IMR-90 (cell line): ENCODE measurements around the gene FBXO28. TPM values are rescaled to one million over a fixed set of nuclear protein-coding genes. Genes with fewer than 3 reads are reported as not detected.

Source experiments
- ATAC-seq: fragments of 200-7000 bp; cut with Tn5 transposase; 2 replicates; pipeline ENCODE4 v1.9.1; 2020; ENCODE audit warnings: low read depth, mild to moderate bottlenecking, moderate library complexity
- BruUV-seq: library from RNA; stranded (reverse); fragments of 400-500 nt; replicated peaks from 2 replicates; lab custom pipeline; 2021; lab: Mats Ljungman, UMichigan
- CTCF ChIA-PET: fragments of 300-600 bp; formaldehyde crosslinking; extraction: SDS; loops from one replicate; lab custom pipeline; 2021; ENCODE audit warnings: antibody characterized with exemption; lab: Yijun Ruan, JAX
- POLR2A ChIA-PET: fragments of 300-600 bp; sonication (Branson Sonifier 250); formaldehyde crosslinking; loops from one replicate; lab custom pipeline; 2022; ENCODE audit warnings: antibody characterized with exemption; ENCODE audit not compliant: unreplicated experiment; lab: Charles Lee
- DNase-seq: peaks from one replicate; pipeline ENCODE4 v3.0.0; 2013
- H2AFZ ChIP-seq: replicated peaks from 2 replicates; pipeline ENCODE3; 2013; ENCODE audit warnings: low read length, mild to moderate bottlenecking; ENCODE audit not compliant: poor library complexity
- H2AK5ac ChIP-seq: 2 replicates; pipeline ENCODE4 v1.6.1; 2013; ENCODE audit warnings: low read depth, low read length, inconsistent platforms
- H2AK9ac ChIP-seq: replicated peaks from 2 replicates; pipeline ENCODE3; 2013; ENCODE audit warnings: mild to moderate bottlenecking, low read depth, low read length, moderate library complexity; ENCODE audit not compliant: poor library complexity
- H2BK120ac ChIP-seq: 2 replicates; pipeline ENCODE4 v1.6.1; 2013; ENCODE audit warnings: low read depth, low read length, inconsistent platforms
- H2BK15ac ChIP-seq: 3 replicates; pipeline ENCODE4 v1.6.1; 2013; ENCODE audit warnings: low read depth, low read length, inconsistent platforms
- H2BK20ac ChIP-seq: 2 replicates; pipeline ENCODE4 v1.6.1; 2013; ENCODE audit warnings: low read depth, mild to moderate bottlenecking, inconsistent platforms, low read length, moderate library complexity
- H2BK5ac ChIP-seq: 2 replicates; pipeline ENCODE4 v1.6.1; 2013; ENCODE audit warnings: mild to moderate bottlenecking, low read depth, low read length, inconsistent platforms; ENCODE audit not compliant: poor library complexity, severe bottlenecking
- H3K14ac ChIP-seq: replicated peaks from 2 replicates; pipeline ENCODE4 v1.6.1; 2013; ENCODE audit warnings: low read depth, low read length, inconsistent platforms
- H3K18ac ChIP-seq: 2 replicates; pipeline ENCODE4 v1.6.1; 2013; ENCODE audit warnings: low read depth, low read length, control low read depth
- H3K23ac ChIP-seq: 2 replicates; pipeline ENCODE4 v1.6.1; 2013; ENCODE audit warnings: low read depth, low read length, inconsistent platforms
- H3K27ac ChIP-seq: 2 replicates; pipeline ENCODE4 v1.5.1; 2013; ENCODE audit warnings: mild to moderate bottlenecking, control low read depth, low read length; ENCODE audit not compliant: insufficient read depth
- H3K27me3 ChIP-seq: 2 replicates; pipeline ENCODE4 v1.6.1; 2013; ENCODE audit warnings: low read length; ENCODE audit not compliant: control insufficient read depth, insufficient read depth
- H3K36me3 ChIP-seq: 2 replicates; pipeline ENCODE4 v1.6.1; 2013; ENCODE audit warnings: low read length, mixed read lengths; ENCODE audit not compliant: control insufficient read depth, insufficient read depth
- H3K4ac ChIP-seq: 2 replicates; pipeline ENCODE4 v1.6.1; 2013; ENCODE audit warnings: low read depth, low read length, inconsistent platforms
- H3K4me1 ChIP-seq: 2 replicates; pipeline ENCODE4 v1.6.1; 2013; ENCODE audit warnings: low read length, mixed read lengths; ENCODE audit not compliant: control insufficient read depth, insufficient read depth
- H3K4me2 ChIP-seq: 2 replicates; pipeline ENCODE4 v1.6.1; 2013; ENCODE audit warnings: low read depth, mild to moderate bottlenecking, control low read depth, low read length, moderate library complexity
- H3K4me3 ChIP-seq: 2 replicates; pipeline ENCODE4 v1.5.1; 2013; ENCODE audit warnings: low read depth, mild to moderate bottlenecking, control low read depth, low read length, moderate library complexity; ENCODE audit not compliant: insufficient read depth
- H3K56ac ChIP-seq: 2 replicates; pipeline ENCODE4 v1.6.1; 2013; ENCODE audit warnings: low read length, inconsistent platforms; ENCODE audit not compliant: insufficient read depth; ENCODE audit errors: extremely low read depth
- H3K79me1 ChIP-seq, 2 experiments: 2 replicates each; pipeline ENCODE4 v1.6.1; 2013; ENCODE audit warnings: low read length in 2 of 2, inconsistent platforms in 1 of 2, low read depth in 1 of 2
- H3K9ac ChIP-seq: 2 replicates; pipeline ENCODE4 v1.6.1; 2013; ENCODE audit warnings: low read depth, low read length, control low read depth
- H3K9me1 ChIP-seq: 2 replicates; pipeline ENCODE4 v1.6.1; 2013; ENCODE audit warnings: low read length, inconsistent platforms; ENCODE audit not compliant: insufficient read depth
- H3K9me3 ChIP-seq: 2 replicates; pipeline ENCODE4 v1.6.1; 2013; ENCODE audit warnings: low read length; ENCODE audit not compliant: control insufficient read depth, insufficient read depth
- H4K20me1 ChIP-seq: 2 replicates; pipeline ENCODE4 v1.6.1; 2013; ENCODE audit warnings: low read length, inconsistent platforms; ENCODE audit not compliant: insufficient read depth
- H4K5ac ChIP-seq: 2 replicates; pipeline ENCODE4 v1.6.1; 2013; ENCODE audit warnings: mild to moderate bottlenecking, low read depth, low read length, control low read depth
- H4K8ac ChIP-seq, 2 experiments: 2 replicates each; pipeline ENCODE4 v1.6.1; 2013; ENCODE audit warnings: low read depth in 2 of 2, low read length in 2 of 2, control low read depth in 1 of 2, inconsistent platforms in 1 of 2
- H4K91ac ChIP-seq: 2 replicates; pipeline ENCODE4 v1.6.1; 2013; ENCODE audit warnings: low read depth, low read length, inconsistent platforms; ENCODE audit not compliant: insufficient read depth
- BHLHE40 ChIP-seq: fragments of 150-350 bp; IDR thresholded peaks from 2 replicates; pipeline ENCODE4 v1.6.1; 2016; ENCODE audit warnings: mild to moderate bottlenecking, low read depth, low read length
- CEBPB ChIP-seq: IDR thresholded peaks from 2 replicates; pipeline ENCODE4 v1.6.1; 2012; ENCODE audit warnings: low read depth, low read length, improper control_type of control experiment
- CTCF ChIP-seq: conservative IDR thresholded peaks from 2 replicates; pipeline ENCODE4 v1.5.1; 2012; ENCODE audit warnings: mild to moderate bottlenecking, low read depth, low read length, improper control_type of control experiment
- NFE2L2 ChIP-seq: fragments of 150-350 bp; IDR thresholded peaks from 2 replicates; pipeline ENCODE4 v1.6.1; 2016; ENCODE audit warnings: low read depth, mild to moderate bottlenecking, low read length
- RAD21 ChIP-seq: IDR thresholded peaks from 2 replicates; pipeline ENCODE4 v1.6.1; 2012; ENCODE audit warnings: low read length, improper control_type of control experiment
- WGBS, 2 experiments: methylation state at CpG; one replicate each; pipeline versions ENCODE4 v1.1.5 to v1.1.7; 2013; ENCODE audit warnings: missing lambda C conversion rate in 2 of 2; ENCODE audit not compliant: insufficient read length in 1 of 2; ENCODE audit errors: extremely low coverage in 2 of 2; 5-methylcytosine and 5-hydroxymethylcytosine counted together
- dilution Hi-C: fragments of 300-500 bp; cut with HindIII; formaldehyde crosslinking; loops from one replicate; pipeline ENCODE4 v1.14.3; 2018; ENCODE audit warnings: low sequenced_read_pairs; ENCODE audit not compliant: unreplicated experiment
- in situ Hi-C: fragments of 300-500 bp; cut with MboI; formaldehyde crosslinking; loops from 3 replicates; pipeline ENCODE4 v1.14.3; 2019; ENCODE audit warnings: low sequenced_read_pairs, inconsistent platforms, mixed read lengths
- intact Hi-C: fragments of 100-400 bp; cut with micrococcal nuclease; formaldehyde crosslinking; loops from 2 replicates; pipeline ENCODE4 v1.10.0; 2022
- polyA plus RNA-seq, 3 experiments: library from polyadenylated mRNA; depleted of rRNA; stranded (reverse); fragments of >200 nt; gene quantifications; 2 replicates each; pipeline ENCODE4 v1.2.3, GENCODE V29; 2012; ENCODE audit warnings: low replicate concordance in 1 of 3
- total RNA-seq: library from RNA; depleted of rRNA; stranded (reverse); fragments of >200 nt; gene quantifications from 2 replicates; pipeline ENCODE4 v1.2.3, GENCODE V29; 2012

FBXO28 gene
- total and polyA plus RNA-seq, 2 of the 4 experiments (the other 2 are of a cell fraction): 11.6 to 22.6 TPM

- in situ Hi-C loops: no loop called here
Measured at GRCh38 chr1:224118688-224119087, 4.8 kb downstream of the FBXO28 start.

More at GRCh38 chr1:224118688-224119087, 4.8 kb downstream of the FBXO28 start:
- no peak overlapping the region for H3K27ac ChIP-seq
- no peak overlapping the region for H3K18ac ChIP-seq
- dilution Hi-C loops: no loop called here
- no peaks in the 10 kb centered on the region for H3K9me3 ChIP-seq
- ATAC-seq (no peak), DNase-seq (no peak)
- peaks cover 4 to 38% of the 10 kb centered on the region in 2 experiments; a peak in 3 of 4 replicates for H3K79me1 ChIP-seq
- no peak overlapping the region for H2BK120ac ChIP-seq
- H4K8ac ChIP-seq: no peak overlapping the region
- TF ChIP-seq CTCF (no peak), NFE2L2 (no peak), CEBPB (no peak), RAD21 (no peak), BHLHE40 (no peak)
- H3K4me3 ChIP-seq: no peak overlapping the region
- no peak overlapping the region for H2BK15ac ChIP-seq
- no peak overlapping the region for H3K9ac ChIP-seq
- H3K14ac ChIP-seq: no peak overlapping the region
- no peaks in the 10 kb centered on the region for H3K9me1 ChIP-seq
- no TSS peak for BruUV-seq
- no peak overlapping the region for H3K4me2 ChIP-seq
- no peak overlapping the region for H2AFZ ChIP-seq
- no peak overlapping the region for H3K4ac ChIP-seq
- no peak overlapping the region for H2AK9ac ChIP-seq
- no peak overlapping the region for H3K56ac ChIP-seq
- no peak overlapping the region for H4K5ac ChIP-seq
- no CpG with 5 or more reads among the region's 1 CpG for WGBS, 2 experiments
- peaks cover 16% of the 10 kb centered on the region for H4K20me1 ChIP-seq
- H3K36me3 ChIP-seq: no peaks in the 10 kb centered on the region
- CTCF ChIA-PET: no interaction called here
- no peak overlapping the region for H3K23ac ChIP-seq
- POLR2A ChIA-PET: interaction anchor here (0.6 kb wide), 1 partner anchor 219 kb away, joined by 4 read pairs; no protein-coding TSS in a partner anchor
- no peaks in the 10 kb centered on the region for H3K27me3 ChIP-seq
- no peak overlapping the region for H4K91ac ChIP-seq
- no peak overlapping the region for H2AK5ac ChIP-seq
- intact Hi-C loops: loop anchor here (5.0 to 10.0 kb wide), 3 partner anchors 304 to 804 kb away; no protein-coding TSS in a partner anchor
- no peaks in the 10 kb centered on the region; the same call in 1 of the 2 replicates for H3K4me1 ChIP-seq
- H2BK20ac ChIP-seq: no peak overlapping the region
- no peak overlapping the region for H2BK5ac ChIP-seq
